ENCODE measurements around the gene AUH.

The AUH gene

GRCh38 chr9:91301161-91301560, 60.6 kb downstream of the AUH start:
- no peak for DNase-seq (ENCODE audit: extremely low read depth in 1 of 2, low read depth in 1 of 2)

- DNase-seq (ENCODE audit: extremely low read depth in 1 of 2, low read depth in 1 of 2) = no peak
Observed at GRCh38 chr9:91298311-91298710, 63.4 kb downstream of the AUH start.

GRCh38 chr9:91297306-91297705, 64.4 kb downstream of the AUH start:
- DNase-seq (ENCODE audit: extremely low read depth in 1 of 2, low read depth in 1 of 2) = no peak

- no peak for DNase-seq (ENCODE audit: extremely low read depth in 1 of 2, low read depth in 1 of 2)
Observed at GRCh38 chr9:91296354-91296753, 65.4 kb downstream of the AUH start.

- no peak for DNase-seq (ENCODE audit: extremely low read depth in 1 of 2, low read depth in 1 of 2)
Observed at GRCh38 chr9:91295357-91295756, 66.4 kb downstream of the AUH start.

- no peak for DNase-seq (ENCODE audit: extremely low read depth in 1 of 2, low read depth in 1 of 2)
Observed at GRCh38 chr9:91291866-91292265, 69.9 kb downstream of the AUH start.

- no peak for DNase-seq (ENCODE audit: extremely low read depth in 1 of 2, low read depth in 1 of 2)
Observed at GRCh38 chr9:91289244-91289643, 72.5 kb downstream of the AUH start.

GRCh38 chr9:91285729-91286353, 75.9 kb downstream of the AUH start:
- DNase-seq (ENCODE audit: extremely low read depth in 1 of 2, low read depth in 1 of 2) = no peak

- no peak for DNase-seq (ENCODE audit: extremely low read depth in 1 of 2, low read depth in 1 of 2)
Observed at GRCh38 chr9:91282292-91282691, 79.4 kb downstream of the AUH start.

GRCh38 chr9:91279296-91280204, 82.2 kb downstream of the AUH start:
- DNase-seq (ENCODE audit: extremely low read depth in 1 of 2, low read depth in 1 of 2) = no peak

GRCh38 chr9:91276513-91276912, 85.2 kb downstream of the AUH start:
- no peak for DNase-seq (ENCODE audit: extremely low read depth in 1 of 2, low read depth in 1 of 2)

GRCh38 chr9:91275655-91276054, 86.1 kb downstream of the AUH start:
- no peak for DNase-seq (ENCODE audit: extremely low read depth in 1 of 2, low read depth in 1 of 2)

GRCh38 chr9:91274949-91275492, 86.7 kb downstream of the AUH start:
- no peak for DNase-seq (ENCODE audit: extremely low read depth in 1 of 2, low read depth in 1 of 2)

- no peak for DNase-seq (ENCODE audit: extremely low read depth in 1 of 2, low read depth in 1 of 2)
Observed at GRCh38 chr9:91273853-91274552, 87.7 kb downstream of the AUH start.

- DNase-seq (ENCODE audit: extremely low read depth in 1 of 2, low read depth in 1 of 2) = no peak
Observed at GRCh38 chr9:91271156-91271555, 90.6 kb downstream of the AUH start.

GRCh38 chr9:91269907-91270491, 91.7 kb downstream of the AUH start:
- no peak for DNase-seq (ENCODE audit: extremely low read depth in 1 of 2, low read depth in 1 of 2)

- no peak for DNase-seq (ENCODE audit: extremely low read depth in 1 of 2, low read depth in 1 of 2)
Observed at GRCh38 chr9:91266448-91266847, 95.3 kb downstream of the AUH start.

GRCh38 chr9:91265514-91265913, 96.2 kb downstream of the AUH start:
- DNase-seq (ENCODE audit: extremely low read depth in 1 of 2, low read depth in 1 of 2) = no peak

- DNase-seq (ENCODE audit: extremely low read depth in 1 of 2, low read depth in 1 of 2) = no peak
Observed at GRCh38 chr9:91261417-91261816, 100.3 kb downstream of the AUH start.

- no peak for DNase-seq (ENCODE audit: extremely low read depth in 1 of 2, low read depth in 1 of 2)
Observed at GRCh38 chr9:91259162-91259561, 102.6 kb downstream of the AUH start.

- no peak for DNase-seq (ENCODE audit: extremely low read depth in 1 of 2, low read depth in 1 of 2)
Observed at GRCh38 chr9:91258451-91258850, 103.3 kb downstream of the AUH start.
